Measurements from ENCODE around the gene RALGPS1. TPM values are rescaled to one million over a fixed set of nuclear protein-coding genes. Genes with fewer than 3 reads are reported as not detected.

Gene RALGPS1
- total RNA-seq, 1 donor from 2014 or later = 48.8 TPM

DNA sequence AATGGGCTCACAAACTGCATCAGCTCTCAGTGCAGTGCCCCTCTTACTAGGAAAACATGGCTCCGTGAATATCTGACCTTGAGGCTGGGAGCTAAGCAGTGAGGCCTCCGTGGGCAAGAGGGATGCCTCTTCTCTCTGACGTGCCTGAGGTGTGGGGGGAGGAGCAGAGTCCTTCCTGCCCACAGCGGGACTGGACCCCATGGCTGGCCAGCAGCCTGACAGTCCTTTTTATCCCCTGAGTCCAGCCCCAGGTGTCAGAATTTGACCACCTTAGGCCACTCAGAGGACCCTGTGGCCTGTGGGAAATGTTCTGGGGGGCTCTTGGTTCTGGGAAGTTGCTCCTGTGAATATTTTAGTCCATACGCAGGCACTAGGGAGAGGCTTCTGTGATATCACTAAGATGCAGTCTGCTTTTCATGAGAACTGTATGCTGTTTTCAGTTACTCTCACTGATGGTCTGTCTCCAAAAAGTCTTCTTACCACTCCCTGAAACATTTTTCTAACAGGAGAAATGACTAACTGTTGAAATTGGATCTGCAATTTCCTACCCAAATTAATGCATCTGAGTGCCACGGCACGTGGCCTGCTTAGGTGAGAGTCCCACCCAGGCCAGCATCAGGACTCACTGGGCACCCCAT is 184.5 kb downstream of the RALGPS1 start:
- no peak for DNase-seq (ENCODE audit: low spot score)

DNA sequence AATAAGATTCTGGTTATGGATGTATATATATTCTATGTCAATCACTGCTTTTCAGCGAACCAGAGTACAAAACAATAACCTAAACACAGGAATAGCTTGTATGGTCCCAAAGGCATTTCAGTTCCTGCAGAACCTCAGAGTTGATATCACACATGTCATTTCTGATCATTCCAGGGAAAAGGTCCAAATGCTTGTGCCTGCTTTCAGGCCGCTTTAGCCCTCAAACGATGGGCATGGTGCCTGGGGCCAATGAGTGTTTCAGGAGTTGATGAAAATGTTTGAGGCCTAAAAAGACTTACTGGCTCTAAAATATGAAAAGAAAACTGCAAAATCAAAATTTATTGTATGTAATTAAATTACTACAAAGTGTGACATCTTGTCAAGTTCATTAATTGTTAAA is 185.1 kb downstream of the RALGPS1 start:
- DNase-seq (ENCODE audit: low spot score) = no peak

DNA sequence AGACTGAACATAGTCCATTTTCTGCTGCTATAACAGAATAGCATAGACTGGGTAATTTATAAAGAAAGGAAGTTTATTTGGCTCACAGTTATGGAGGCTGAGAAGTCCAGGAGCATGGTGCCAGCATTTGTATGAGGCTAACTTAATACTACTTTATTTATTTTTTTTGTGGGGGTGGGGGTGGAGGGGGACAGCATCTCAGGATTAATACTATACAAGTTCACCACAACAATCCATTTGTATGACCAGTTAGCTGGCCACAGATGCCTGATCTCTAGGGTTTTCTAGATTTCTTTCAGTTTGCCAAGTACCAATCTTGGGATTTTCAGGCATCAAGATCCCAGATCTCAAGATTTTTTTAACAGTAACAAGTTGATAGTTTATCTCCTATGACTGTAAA is 187.6 kb downstream of the RALGPS1 start:
- no peak for DNase-seq (ENCODE audit: low spot score)

DNA sequence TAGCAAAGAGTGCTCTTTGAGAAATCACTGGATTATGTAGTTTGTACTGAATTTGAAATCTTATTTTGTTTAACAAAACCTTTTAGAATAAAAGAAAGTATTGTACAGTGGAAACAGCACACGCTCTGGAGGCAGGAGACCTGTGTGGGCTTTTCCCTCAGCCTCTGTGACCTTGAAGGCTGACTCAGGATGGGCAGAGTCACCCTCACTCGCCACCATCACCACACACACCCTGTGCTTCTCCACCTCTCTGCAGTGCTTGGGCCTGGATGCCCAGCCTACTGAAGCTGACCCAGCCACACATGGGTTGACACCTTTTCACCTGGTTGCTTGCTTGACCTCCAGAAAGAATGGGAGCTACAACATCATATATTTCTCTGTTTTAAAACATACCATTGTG is 188.2 kb downstream of the RALGPS1 start:
- DNase-seq (ENCODE audit: low spot score) = no peak

DNA sequence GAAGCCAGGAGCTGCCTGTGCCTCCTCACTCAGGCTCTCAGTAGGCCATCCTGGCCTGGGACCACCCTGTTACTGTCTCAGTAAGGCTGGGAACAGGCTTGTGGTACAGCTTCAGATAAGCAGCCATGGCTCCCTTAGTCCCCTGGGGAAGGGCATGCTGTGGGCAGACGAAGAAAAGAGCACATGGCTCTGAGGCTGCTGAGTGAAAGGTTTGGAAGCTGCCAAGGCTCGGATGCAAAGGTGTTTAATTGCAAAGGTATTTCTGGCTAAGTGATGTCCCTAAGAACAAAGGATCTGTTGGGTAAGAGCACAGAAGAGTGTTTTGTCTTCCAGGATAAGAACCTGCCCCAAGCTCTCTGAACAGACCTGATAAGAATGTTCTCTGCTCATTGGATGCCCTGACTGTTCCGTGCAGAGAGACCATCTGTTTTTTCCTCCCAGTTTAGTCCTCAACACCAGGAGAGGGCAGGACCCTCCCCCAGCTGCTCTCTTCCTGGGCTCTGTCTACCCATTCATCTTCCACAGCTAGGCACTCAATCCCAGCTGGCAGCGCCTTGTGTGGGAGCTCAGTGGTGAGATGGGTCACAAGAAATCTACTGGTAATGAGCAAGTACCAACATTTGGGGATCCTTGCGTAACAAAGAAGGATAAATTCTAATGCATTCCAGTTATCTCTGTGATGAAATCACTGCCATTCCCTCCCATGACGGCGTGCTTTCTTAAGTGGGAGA is 190.2 kb downstream of the RALGPS1 start:
- no peak for DNase-seq (ENCODE audit: low spot score)

DNA sequence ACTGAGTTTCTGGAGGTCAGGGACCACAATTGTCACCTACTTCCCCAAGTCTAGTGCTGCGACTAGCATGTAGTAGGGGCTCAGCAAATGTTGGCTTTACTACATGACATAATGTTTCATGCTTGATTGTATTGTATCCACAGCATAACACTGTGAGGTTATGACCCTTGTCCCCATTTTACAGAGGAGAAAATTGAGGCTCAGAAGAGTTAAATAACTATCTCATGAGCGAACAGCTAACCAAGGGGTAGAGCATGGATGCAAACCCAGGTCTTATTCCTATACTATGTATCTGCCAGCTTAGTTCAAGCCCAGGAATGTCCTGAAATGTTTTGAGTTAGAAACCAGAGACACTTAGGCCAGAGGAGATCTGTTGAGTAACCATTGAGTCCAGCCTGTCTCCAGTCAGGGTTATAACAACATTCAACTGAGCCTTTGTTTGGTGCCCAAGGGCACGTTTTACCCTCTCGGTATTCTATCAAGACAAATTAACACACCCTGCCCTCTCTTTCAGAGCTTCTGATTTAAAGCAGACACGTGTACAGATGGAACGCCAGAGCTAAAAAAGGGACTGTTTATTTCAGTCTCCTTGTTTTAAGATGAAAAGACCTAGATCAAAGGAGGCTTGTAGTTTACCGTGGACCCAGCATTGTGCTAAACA is 191.4 kb downstream of the RALGPS1 start:
- DNase-seq (ENCODE audit: low spot score) = no peak

DNA sequence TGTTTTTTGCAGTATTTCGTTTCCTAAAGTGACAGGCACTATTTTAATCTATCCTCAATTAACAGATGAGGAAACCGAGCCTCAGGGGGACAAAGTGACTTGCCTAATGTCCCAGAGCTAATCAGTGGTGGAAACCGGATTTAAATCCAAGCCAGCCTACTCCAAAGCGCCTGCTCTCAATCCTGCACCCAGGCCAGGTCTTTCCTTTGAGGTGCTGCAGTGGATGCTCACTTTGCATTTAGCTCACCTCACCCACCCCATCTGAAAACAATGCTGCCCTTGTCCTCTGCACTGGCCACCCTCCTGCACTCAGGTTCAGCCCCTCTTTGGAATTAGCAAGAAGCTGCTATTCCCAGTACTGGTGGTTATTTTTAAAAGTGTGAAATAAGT is 191.9 kb downstream of the RALGPS1 start:
- DNase-seq (ENCODE audit: low spot score) = no peak

DNA sequence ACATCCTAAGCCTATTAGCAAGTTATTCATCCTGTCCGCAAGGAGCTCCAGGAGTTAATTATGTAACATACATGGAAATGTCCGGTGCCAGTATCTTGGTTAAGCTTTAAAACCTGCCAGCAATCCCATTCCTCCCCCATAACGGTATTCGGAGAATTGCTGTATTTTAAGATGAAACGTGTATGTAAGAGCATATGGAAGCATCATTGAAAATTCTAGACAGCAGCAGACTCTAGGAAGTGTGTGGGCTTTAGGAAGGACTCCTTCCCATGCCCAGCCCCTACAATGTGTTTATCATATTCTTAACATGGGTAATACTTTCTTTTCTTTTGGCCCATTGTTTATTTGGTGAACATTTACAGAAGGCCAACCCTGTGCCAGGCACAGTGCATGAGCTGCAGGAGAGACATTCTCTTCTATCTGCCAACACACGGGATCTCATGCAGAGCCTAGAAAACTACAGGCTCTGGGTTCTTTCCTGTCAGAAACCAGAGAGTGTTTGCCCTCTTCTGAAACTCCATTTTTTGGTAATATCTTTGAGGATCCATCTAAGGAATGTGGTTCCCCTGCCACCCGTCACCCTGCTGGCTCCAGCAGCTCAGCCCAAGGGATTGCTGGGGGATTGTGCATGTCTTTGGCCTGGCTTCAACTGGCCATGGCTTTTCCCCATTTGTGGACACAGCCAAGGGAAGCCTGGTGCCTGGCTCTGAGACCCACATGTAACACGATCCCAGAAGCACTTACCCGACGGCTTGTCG is 192.8 kb downstream of the RALGPS1 start:
- DNase-seq (ENCODE audit: low spot score) = no peak

DNA sequence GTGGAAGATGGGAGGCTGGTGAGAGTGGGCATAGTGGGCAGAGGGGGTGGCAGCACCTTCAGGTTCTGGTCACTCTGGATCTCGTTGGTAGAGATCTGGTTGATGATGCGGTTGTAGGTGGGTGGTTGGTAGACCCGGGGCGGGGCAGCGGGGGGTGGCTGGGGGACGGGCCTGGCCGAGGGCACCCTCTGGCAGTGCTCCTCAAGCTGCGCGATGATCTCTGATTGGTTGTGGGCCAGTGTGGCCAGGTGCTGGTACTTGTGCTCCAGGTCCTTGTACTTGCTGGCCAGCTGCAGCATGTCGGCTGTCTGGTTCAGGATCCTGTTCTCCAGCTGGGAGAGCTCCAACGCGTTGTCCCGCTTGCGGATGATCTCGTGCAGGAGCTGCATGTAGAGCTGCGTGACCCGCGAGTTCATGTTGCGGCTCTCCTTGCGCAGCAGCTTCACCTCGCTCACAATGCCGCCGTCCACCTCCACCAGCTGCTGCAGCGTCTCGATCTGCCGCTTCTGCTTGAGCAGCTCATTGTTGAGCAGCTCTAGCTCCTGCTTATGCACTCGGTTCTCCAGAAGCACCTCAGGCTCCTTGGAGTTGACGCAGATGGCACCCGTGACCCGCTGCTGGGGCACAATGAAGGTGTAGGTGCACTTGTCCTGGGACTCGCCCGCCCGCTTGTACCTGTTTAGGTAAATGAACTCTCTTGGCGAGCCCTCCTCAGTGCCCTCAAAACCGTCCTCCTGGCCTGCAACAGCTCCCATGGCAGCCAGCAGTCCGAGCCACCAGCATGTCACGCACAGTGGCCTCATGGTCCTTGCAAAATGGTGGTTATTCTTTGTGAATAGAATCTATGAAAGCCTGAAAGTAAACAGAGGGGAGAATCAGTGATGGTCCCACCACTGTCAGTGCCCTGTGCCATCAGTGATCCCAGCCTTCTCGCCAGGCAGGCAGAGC is 193.6 kb downstream of the RALGPS1 start:
- no peak for DNase-seq (ENCODE audit: low spot score)

DNA sequence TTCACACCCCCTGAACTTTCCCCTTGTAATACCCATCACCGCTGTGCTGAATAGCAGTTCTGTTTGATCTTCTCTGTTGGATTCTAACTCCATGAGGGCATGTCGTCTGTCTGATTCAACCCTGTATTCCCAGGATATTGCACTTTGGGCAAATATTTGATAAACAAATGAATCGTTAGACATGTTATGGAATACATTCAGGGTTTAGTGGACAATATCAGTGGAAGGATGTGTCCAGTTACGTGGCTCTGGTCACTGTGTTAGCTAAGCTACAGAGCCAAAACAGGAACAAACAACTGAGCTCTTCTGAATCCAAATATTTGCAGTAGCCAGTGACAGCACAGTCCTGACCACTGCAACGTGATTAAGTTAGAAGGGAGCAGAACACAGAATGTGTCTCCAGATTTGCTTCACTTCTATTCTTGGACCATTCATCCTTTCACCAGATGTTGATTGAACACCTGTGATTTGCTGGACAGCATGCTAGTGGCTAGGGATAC is 194.7 kb downstream of the RALGPS1 start:
- DNase-seq (ENCODE audit: low spot score) = no peak

DNA sequence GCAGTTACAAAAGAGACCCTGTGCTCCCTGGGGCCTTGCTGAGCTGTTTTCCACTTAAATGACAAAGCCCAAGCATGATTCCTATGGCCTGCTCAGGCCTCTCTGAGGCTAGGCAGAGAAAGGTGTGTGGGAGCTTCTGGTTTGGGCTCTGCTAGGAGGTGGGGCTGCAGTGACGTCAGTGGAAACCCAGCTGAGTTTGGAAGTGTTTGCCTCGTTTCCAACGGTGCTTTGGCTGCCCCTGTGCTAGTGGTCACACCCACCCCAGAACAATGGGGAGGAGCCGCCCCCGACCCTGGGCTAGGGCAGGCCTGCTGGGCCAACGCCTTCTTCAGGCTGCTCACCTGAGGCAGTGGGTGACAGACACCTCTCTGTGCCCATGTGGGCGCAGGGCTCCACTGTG is 197.5 kb downstream of the RALGPS1 start:
- DNase-seq (ENCODE audit: low spot score) = no peak

DNA sequence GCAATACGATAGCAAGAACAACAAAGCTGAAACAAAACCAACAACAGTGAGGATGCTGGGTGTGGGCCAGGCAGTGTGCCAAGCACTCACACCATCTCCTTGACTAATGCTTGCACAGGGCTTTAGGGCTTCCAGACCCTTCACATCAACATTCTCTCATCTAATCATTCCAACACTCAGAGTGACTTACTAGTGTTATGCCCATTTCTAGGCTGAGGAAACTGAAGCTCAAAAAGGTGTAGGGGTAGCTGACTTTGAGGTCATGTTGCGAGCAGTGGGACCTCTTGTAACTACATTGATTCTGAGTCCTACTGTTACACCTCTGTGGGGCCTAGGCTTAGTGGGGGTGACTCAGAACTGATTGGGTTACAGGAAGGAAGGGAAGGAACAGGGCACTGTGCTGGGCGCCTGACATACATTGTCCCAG is 198.2 kb downstream of the RALGPS1 start:
- DNase-seq (ENCODE audit: low spot score) = no peak

DNA sequence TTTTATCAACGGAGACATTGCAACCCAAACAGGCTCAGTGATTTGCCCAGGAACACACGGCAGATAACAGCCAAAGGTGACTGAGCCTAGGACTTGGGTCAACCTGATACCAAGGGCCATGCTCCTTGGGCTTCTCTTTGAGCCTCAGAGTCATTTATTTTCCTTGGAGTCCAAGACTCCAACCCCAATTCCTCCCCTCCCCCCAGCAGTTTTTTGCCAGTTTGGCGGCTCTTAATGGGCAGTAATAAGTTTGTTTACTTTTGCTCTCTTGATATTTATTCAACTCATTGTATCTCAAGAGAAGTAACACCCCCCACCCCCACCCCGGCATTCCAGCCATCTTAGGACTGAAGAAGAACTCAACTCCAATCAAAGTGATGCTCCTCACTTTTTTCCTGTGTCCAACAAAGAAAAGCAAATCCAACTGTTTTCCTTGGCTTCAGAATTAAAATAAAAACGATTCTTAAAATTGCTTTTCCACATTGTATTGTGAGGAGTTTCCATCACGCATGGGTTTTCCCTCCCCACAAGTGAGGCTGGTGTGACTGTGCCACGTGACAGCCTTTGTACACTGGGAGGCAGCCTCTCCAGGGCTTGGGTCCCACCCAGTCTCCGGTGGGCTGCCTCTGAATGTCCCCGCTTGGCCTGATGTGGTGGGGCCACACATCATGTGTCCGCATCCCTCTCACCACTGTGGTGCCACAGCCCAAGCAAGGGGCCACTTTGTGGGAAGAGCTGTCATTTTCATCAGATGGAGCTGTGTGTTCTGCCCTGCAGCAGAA is 198.8 kb downstream of the RALGPS1 start:
- DNase-seq (ENCODE audit: low spot score) = no peak

DNA sequence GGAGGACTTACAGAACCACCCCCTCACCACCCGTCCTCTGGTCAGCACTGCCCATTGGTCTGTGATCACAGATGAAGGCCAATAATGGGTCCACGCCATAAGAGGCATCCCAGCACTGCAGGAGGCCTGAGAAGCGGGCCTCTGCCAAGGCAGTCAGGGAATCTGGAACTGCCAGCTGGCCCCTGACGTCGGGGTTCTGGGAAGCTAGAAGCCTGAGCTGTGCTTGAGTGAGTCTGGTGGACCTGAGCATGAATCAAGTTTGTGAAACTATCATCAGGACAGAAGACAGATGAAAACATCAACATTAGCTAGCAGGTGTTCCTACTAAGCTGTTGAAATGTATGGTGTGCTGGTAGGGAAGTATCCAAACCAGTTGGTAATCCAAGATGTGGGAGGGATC is 200.0 kb downstream of the RALGPS1 start:
- DNase-seq (ENCODE audit: low spot score) = no peak

DNA sequence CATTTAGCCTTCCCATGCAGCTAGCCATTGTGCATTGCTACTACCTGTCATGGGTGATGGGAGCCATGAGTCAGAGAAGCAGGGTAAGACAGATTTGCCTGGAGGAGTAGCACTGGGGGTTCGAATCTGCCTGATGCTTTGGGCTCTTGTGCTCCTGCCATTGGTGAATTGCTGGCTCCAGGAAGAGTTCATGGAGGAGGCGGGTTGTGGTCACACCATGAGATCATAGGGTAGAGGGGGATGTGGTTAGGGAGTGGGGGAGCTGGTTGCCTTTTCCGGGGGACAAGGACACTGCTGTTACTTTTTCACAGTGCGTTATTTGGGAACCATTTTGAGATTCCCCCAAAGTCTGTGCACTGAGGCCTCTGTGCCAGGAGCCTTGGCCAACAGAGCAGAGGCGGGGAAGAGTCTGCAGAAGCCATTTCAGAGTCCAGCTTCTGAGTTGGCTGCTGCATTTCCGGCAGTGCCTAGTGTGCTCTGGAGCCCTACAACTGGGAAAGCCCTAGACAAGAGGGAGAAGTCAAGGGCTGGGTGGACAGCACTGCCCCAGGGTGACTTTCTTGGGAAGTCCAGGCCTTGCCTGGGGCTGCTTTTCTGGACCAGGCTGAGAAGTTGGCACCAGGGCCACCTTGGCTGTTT is 201.6 kb downstream of the RALGPS1 start:
- DNase-seq (ENCODE audit: low spot score) = no peak

DNA sequence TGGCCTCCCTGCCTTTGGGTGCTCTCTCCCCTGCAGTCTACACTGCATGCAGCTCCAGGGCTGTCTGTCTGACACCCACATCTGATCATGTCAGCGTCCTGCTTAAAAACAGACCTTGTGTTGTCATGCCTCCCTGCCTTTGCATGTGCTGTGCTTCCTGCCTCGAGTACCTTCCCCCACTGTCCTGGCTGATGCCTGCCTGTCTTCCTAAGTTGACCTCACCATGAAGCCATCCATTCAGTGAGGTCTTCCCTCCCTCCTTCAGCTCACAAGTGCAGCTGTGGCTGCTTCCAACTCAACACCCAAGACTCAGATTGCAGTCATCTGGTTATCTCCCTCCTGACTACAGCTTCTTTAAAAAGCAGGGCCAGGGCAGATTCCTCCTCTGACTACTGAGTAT is 202.4 kb downstream of the RALGPS1 start:
- no peak for DNase-seq (ENCODE audit: low spot score)

DNA sequence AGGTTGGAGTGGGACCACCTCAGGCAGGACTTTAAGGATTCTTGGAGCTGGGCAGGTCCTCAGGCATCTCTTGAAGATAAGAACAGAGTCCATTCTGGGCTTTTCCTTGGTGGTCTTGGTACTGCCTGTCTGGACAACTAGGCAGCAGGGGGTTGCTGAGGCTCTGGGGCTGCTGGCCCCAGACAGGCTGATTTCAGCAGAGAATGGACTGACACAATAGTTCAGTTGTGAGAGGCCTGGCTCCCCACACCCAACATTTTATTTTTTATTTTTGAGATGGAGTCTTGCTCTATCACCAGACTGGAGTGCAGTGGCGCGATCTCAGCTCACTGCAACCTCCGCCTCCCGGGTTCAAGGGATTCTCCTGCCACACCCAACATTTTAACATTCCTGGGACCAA is 203.2 kb downstream of the RALGPS1 start:
- no peak for DNase-seq (ENCODE audit: low spot score)

DNA sequence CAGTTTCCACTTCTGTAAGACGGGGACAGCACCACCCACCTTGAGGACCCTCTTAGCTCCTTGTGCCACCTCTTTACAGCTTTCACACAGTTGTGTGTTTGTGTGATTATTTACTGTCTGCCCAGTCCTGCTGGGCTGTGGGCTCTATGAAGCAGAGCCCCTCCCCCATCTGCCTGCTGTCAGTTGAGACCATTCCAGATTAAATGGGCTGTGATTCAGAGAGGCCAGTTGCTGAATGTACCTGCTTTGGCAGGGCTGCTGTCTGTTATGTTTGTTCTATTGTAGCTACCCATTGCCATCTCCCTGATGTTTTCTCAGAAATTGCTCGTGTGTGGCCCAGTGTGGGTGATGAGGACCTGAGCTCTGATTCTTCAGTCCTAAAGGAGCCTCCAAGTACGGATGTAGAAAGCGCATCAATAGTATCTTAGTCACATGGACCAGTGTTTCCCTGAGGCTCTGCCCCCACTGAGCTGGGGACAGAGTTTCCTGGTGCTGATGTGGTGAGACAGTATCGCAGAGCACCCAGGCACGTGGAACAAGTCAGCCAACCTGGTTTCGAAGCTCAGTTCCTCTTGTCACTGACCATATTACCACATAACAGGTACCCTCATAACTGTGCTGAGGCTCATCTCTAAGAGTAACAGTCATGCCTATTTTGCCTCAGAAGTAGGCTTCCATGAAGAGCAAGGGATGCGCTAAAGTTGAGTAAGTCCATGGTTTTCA is 204.2 kb downstream of the RALGPS1 start:
- no peak for DNase-seq (ENCODE audit: low spot score)

DNA sequence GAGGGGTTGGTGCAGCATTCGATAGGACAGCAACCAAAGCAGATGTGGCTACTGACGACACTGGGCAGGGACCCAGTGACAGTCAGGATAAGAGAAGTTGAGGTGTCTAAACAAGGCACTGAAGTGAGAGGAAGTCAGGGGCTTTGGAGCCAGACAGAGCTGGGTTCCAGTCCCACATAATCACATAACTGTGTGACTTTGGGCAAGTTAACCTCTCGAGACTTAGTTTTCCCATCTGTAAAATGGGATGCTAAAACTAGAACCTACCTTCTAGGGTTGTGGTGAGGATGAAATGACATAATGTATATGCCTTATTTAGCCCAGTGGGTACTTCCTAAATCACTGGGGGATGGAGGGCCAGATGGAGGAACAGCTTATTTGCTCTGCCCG is 204.7 kb downstream of the RALGPS1 start:
- DNase-seq (ENCODE audit: low spot score) = no peak
